Umbilical cord (tissue), 2 donors: Measurements from ENCODE around the gene TMPRSS3. TPM values are rescaled to one million over a fixed set of nuclear protein-coding genes. Genes with fewer than 3 reads are reported as not detected.

Source experiments
- DNase-seq: peaks from one replicate; pipeline ENCODE4 v3.0.0-alpha.2; 2015; ENCODE audit warnings: low spot score
- total RNA-seq: library from RNA; depleted of rRNA; stranded (reverse); fragments of >200 nt; gene quantifications from one replicate; pipeline ENCODE4 v1.2.3, GENCODE V29; 2014; ENCODE audit warnings: low replicate concordance; ENCODE audit not compliant: insufficient read depth

TMPRSS3 gene
- total RNA-seq, 1 donor from 2014 or later, result 1.7 TPM

GRCh38 chr21:42427809-42428419 lies 32.1 kb upstream of the TMPRSS3 start:
- no peak for DNase-seq

- no peak for DNase-seq
These were observed 31.1 kb upstream of the TMPRSS3 start for GRCh38 chr21:42426876-42427480.

GRCh38 chr21:42426424-42426823 lies 30.6 kb upstream of the TMPRSS3 start:
- no peak for DNase-seq

- DNase-seq, result no peak
These were observed 29.7 kb upstream of the TMPRSS3 start for GRCh38 chr21:42425591-42425990.

- no peak for DNase-seq
These were observed 29.2 kb upstream of the TMPRSS3 start for GRCh38 chr21:42424914-42425541.

GRCh38 chr21:42423685-42424084 lies 27.8 kb upstream of the TMPRSS3 start:
- DNase-seq, result no peak

GRCh38 chr21:42423197-42423675 lies 27.4 kb upstream of the TMPRSS3 start:
- no peak for DNase-seq

- DNase-seq, result no peak
These were observed 25.4 kb upstream of the TMPRSS3 start for GRCh38 chr21:42421018-42421793.

GRCh38 chr21:42419845-42420244 lies 24.0 kb upstream of the TMPRSS3 start:
- no peak for DNase-seq

- no peak for DNase-seq
These were observed 23.0 kb upstream of the TMPRSS3 start for GRCh38 chr21:42418886-42419285.

GRCh38 chr21:42417533-42417932 lies 21.7 kb upstream of the TMPRSS3 start:
- no peak for DNase-seq

GRCh38 chr21:42414928-42415769 lies 19.3 kb upstream of the TMPRSS3 start:
- no peak for DNase-seq

GRCh38 chr21:42414553-42414927 lies 18.7 kb upstream of the TMPRSS3 start:
- DNase-seq, result no peak

- no peak for DNase-seq
These were observed 18.2 kb upstream of the TMPRSS3 start for GRCh38 chr21:42414066-42414465.

- no peak for DNase-seq
These were observed 17.6 kb upstream of the TMPRSS3 start for GRCh38 chr21:42413500-42413899.

GRCh38 chr21:42413093-42413492 lies 17.2 kb upstream of the TMPRSS3 start:
- no peak for DNase-seq

- no peak for DNase-seq
These were observed 16.7 kb upstream of the TMPRSS3 start for GRCh38 chr21:42412636-42412933.

GRCh38 chr21:42411891-42412635 lies 16.2 kb upstream of the TMPRSS3 start:
- no peak for DNase-seq

- no peak for DNase-seq
These were observed 15.5 kb upstream of the TMPRSS3 start for GRCh38 chr21:42411197-42411869.

- DNase-seq, result no peak
These were observed 13.5 kb upstream of the TMPRSS3 start for GRCh38 chr21:42409366-42409765.
